HG03039 (cell line): ENCODE results near the gene CSH2.
"Not testable (repeated sequence)": the region's sequence is repeated elsewhere in the genome, so short reads cannot be mapped to it uniquely, and the experiment has no call there.

Experiments
- ATAC-seq: cut with Tn5 transposase; IDR thresholded peaks from one replicate; pipeline ENCODE4 v1.9.1; 2021; ENCODE audit warnings: mild to moderate bottlenecking, moderate library complexity; ENCODE audit not compliant: unreplicated experiment

The CSH2 gene

DNA sequence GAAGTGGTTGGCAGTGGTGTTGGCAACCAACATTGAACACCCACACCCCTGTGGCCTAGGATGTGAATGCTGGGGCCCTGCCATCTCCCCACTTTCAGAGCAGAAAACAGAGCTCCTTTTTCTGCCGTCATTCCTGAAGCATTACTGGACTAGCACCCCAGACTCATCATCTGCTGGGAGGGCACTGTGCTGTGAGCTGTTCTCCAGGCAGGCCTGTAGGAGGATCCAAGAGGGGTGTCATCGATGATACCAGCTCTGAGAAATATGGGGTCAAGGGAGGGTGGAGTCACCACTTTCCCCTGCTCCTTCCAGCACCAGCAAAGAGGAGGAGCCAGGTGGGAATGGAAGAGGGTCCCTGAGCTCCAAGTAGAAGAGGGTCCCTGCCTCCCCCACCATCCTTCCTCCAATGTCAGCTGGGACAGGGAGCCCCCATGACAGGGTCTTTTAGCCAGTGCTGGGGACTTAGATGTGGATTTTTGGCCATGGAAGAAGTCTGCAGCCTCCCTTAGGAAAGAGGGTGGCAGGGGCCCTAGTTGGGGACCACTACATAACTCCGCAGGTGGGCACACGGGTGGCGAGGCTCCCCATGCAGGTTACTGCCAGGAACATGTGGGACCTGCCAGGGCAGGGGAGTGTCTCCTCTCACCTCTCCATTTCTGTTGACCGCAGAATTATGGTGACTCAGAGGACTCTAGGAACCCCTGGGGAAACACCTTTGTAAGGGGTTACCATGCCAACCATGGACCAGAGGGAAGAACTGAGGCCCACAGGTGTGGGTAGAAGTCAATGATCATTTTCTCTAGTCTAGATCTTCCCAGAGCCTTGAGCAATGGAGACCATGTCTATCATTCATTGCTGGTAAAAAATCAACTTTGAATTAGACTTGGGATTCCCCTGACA is 25.7 kb upstream of the CSH2 start:
- not testable (repeated sequence) for ATAC-seq

GRCh38 chr17:63896524-63897354 is 23.3 kb upstream of the CSH2 start, which contains the start of gene CSH1:
Gene CSH1 (minus strand): TSS chr17:63896574. CDS start chr17:63896511, 63 bp downstream.
- not testable (repeated sequence) for ATAC-seq

DNA sequence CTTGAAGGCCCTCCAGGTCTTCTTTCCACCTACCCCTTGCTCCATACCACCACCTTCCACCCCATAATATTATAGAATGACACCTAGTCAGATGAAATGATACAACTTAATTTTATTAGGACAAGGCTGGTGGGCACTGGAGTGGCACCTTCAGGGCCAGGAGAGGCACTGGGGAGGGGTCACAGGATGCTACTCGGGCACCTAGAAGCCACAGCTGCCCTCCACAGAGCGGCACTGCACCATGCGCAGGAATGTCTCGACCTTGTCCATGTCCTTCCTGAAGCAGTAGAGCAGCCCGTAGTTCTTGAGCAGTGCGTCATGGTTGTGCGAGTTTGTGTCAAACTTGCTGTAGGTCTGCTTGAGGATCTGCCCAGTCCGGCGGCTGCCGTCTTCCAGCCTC is 21.3 kb upstream of the CSH2 start:
- not testable (repeated sequence) for ATAC-seq

GRCh38 chr17:63894021-63894420 is 20.5 kb upstream of the CSH2 start:
- ATAC-seq = not testable (repeated sequence)

DNA sequence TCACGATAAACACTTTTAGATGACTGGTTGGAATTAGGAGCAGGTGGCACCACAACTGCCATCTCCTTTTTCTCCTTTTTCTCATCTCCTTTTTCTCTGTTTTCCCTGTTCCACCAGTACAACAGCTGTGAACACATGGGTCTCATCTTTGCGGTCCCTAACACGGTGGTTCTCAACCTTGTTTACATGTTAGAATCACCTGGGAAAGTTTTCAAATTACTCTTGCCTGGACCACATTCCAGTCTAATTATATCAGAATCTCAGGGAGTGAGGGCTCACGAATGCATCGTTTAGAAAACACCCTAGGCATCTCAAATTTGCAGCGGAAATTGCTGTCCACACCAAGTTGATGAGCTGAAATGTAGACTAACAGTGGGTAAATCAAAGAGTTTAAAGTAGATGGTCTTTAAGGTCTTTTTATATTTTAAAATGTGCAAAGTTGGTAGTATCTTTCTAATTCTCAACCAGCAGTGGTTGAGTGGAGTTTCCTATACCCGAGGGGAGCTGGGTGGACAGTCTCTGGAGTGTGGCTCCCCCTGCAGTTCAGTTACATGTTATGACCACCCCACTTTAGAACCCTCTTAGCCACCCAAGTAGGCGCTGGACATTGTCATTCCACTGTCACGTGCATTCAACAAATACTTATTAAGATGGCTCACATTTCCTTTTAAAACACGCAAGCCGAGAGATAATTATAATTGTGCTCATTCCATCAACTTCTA is 19.0 kb upstream of the CSH2 start:
- not testable (repeated sequence) for ATAC-seq

DNA sequence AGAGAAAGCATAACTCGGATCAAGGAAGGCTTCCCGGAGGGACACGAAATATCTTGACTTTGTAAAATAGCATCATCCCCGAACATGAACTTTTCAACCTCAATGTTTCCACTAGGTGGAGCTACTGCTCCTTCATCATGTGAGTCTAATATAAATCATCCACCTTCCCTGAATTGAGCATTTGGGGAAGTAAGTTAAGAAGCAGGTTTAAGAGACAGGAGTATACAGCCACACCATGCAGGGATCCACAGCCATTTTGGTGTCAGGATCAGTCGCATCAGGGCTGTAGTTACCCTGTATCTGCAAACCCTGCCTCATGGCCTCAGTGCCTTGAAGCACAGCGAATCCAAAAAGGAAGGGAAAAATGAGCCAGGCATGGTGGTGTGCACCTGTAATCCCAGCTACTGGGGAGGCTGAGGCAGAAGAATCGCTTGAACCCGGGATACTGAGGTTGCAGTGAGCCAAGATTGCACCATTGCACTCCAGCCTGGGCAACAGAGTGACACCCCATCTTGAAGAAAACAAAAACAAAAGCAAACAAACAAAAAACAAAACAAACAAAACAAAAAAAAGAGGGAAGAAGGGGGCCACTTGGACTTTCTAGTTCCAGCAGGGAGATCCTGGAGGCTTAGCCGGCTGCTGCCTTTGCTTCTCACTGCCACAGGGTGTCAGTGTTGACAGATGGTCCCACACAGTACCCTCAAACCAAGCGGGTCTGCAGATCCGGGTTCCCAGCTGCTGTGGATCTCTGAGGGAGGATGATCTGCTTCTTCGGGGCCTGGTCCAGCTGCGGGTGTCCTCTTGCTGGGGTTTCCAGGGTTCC is 15.8 kb upstream of the CSH2 start:
- ATAC-seq = not testable (repeated sequence)

DNA sequence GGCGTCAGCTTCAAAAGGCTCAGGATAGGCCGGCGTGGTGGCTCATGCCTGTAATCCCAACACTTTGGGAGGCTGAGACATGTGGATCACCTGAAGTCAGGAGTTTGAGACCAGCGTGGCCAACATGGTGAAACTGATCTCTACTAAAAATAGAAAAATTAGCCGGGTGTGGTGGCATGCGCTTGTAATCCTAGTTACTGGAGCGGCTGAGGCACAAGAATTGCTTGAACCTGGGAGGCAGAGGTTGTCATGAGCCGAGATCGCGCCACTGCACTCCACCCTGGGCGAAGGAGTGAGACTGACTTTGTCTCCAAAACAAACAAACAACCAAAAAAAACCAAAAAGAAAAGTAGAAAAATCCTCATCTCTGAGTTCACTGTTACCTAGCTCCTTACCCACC is 11.6 kb upstream of the CSH2 start:
- not testable (repeated sequence) for ATAC-seq

DNA sequence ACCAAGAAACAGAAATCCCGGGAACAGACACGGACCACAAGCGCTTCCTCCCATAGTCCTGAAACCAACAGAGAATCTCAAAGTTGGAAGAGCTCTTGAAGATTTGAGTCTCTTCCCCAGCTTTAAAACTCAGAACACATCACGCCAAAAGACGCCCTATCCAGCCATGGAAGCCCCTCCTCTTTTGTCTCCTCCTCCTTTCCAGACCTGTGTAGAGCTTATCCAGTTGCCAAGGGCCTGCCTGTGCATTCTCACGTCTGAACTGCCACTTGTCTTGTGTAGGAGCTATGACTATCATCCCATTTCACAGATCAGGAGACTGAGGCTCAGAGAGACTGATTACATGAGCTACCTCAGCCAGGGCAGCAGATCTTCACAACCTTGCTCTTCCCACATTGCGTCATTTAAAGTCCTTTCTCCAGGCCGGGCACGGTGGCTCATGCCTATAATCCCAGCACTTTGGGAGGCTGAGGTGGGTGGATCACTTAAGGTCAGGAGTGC is 9.2 kb upstream of the CSH2 start:
- not testable (repeated sequence) for ATAC-seq

GRCh38 chr17:63881935-63882601 is 8.6 kb upstream of the CSH2 start, which contains the start of gene GH2:
Gene GH2 (minus strand): TSS chr17:63881944. CDS start chr17:63881801, 143 bp downstream.
- no peak for ATAC-seq

- ATAC-seq = not testable (repeated sequence)
Measured at GRCh38 chr17:63881337-63881736, 7.9 kb upstream of the CSH2 start.

- no peak for ATAC-seq
Measured at GRCh38 chr17:63880706-63881105, 7.2 kb upstream of the CSH2 start.

- ATAC-seq = not testable (repeated sequence)
Measured at GRCh38 chr17:63878413-63878812, 4.9 kb upstream of the CSH2 start.

DNA sequence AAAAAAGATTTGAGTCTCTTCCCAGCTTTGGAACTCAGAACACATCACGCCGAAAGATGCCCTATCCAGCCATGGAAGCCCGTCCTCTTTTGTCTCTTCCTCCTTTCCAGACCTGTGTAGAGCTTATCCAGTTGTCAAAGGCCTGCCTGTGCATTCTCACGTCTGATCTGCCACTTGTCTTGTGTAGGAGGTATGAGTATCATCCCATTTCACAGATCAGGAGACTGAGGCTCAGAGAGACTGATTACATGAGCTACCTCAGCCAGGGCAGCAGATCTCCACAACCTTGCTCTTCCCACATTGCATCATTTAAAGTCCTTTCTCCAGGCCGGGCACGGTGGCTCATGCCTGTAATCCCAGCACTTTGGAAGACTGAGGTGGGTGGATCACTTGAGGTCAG is 1.2 kb upstream of the CSH2 start:
- not testable (repeated sequence) for ATAC-seq

GRCh38 chr17:63874061-63874626 is 667 bp upstream of the CSH2 start:
- not testable (repeated sequence) for ATAC-seq

DNA sequence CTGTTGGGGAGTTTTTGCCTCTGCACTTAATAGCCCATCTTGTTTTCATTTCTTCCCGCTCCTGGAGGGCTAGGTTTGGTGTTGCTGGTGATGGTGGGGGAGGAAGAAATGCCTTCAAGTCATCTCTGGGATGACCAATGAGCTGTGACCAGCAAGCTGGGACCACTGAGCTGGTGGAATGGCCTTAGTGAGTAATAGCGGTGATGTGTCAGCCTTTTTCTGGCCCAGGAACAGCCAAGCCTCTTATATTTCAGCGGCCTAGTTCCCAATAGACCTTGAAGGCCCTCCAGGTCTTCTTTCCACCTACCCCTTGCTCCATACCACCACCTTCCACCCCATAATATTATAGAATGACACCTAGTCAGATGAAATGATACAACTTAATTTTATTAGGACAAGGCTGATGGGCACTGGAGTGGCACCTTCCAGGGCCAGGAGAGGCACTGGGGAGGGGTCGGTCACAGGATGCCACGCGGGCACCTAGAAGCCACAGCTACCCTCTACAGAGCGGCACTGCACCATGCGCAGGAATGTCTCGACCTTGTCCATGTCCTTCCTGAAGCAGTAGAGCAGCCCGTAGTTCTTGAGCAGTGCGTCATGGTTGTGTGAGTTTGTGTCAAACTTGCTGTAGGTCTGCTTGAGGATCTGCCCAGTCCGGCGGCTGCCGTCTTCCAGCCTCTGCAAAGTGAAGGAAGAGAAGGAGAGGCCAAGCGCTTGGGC is 1.7 kb downstream of the CSH2 start:
- not testable (repeated sequence) for ATAC-seq

DNA sequence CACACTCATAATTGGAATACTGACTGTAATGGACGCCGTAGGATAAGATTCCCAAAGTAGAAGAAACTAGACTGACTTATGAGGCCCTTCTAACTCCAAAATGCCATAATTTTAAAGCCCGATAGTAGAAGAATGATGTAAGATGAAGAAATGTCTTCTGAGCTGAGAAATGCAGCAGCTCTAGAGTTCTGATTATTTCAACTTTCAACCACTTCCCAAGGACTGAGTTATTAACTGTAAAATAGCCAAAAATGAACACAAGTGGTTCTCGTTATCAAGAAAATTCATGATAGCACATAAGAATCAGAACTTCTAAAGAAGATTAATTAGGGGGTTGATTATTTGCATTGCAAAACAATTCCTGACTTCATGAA is 3.2 kb downstream of the CSH2 start:
- not testable (repeated sequence) for ATAC-seq

- not testable (repeated sequence) for ATAC-seq
Measured at GRCh38 chr17:63869491-63870291, 3.8 kb downstream of the CSH2 start.
